SK-N-SH treated with all-trans-retinoic acid at 6 μM for 48 hours (cell line): ENCODE measurements around the gene MID1IP1.

Experiments used
- ARNTL ChIP-seq: fragments of 450-650 bp; formaldehyde crosslinking; IDR thresholded peaks from 2 replicates; pipeline ENCODE4 v1.5.0; 2020; ENCODE audit warnings: low read depth, mild to moderate bottlenecking, moderate library complexity, borderline replicate concordance
- CSDC2 ChIP-seq: fragments of 250-450 bp; sonication (Bioruptor Pico); IDR thresholded peaks from 2 replicates; pipeline ENCODE4 v1.5.0; 2020; ENCODE audit warnings: mild to moderate bottlenecking, moderate library complexity
- OSR1 ChIP-seq: fragments of 250-450 bp; sonication (Bioruptor Pico); IDR thresholded peaks from 2 replicates; pipeline ENCODE4 v1.8.0; 2022; ENCODE audit warnings: moderate library complexity, mild to moderate bottlenecking, inconsistent platforms
- RARB ChIP-seq: fragments of 250-450 bp; sonication (Bioruptor Pico); IDR thresholded peaks from 2 replicates; pipeline ENCODE4 v1.8.0; 2021; ENCODE audit warnings: mild to moderate bottlenecking, moderate library complexity
- SNAI2 ChIP-seq: fragments of 250-450 bp; sonication (Bioruptor Pico); IDR thresholded peaks from 2 replicates; pipeline ENCODE4 v1.5.0; 2020; ENCODE audit warnings: mild to moderate bottlenecking, moderate library complexity
- TCF4 ChIP-seq: fragments of 250-450 bp; sonication (Bioruptor Pico); IDR thresholded peaks from 2 replicates; pipeline ENCODE4 v1.8.0; 2021; ENCODE audit warnings: mild to moderate bottlenecking, moderate library complexity, borderline replicate concordance
- ZC3H10 ChIP-seq: fragments of 250-450 bp; sonication (Bioruptor Pico); IDR thresholded peaks from 2 replicates; pipeline ENCODE4 v1.5.1; 2021; ENCODE audit warnings: mild to moderate bottlenecking, moderate library complexity
- ZFP3 ChIP-seq: fragments of 250-450 bp; sonication (Bioruptor Pico); IDR thresholded peaks from 2 replicates; pipeline ENCODE4 v1.5.0; 2020; ENCODE audit warnings: mild to moderate bottlenecking, moderate library complexity
- ZFP30 ChIP-seq: fragments of 450-650 bp; formaldehyde crosslinking; IDR thresholded peaks from 2 replicates; pipeline ENCODE4 v1.5.0; 2022; ENCODE audit warnings: mild to moderate bottlenecking, moderate library complexity
- ZNF70 ChIP-seq: fragments of 450-650 bp; formaldehyde crosslinking; IDR thresholded peaks from 2 replicates; pipeline ENCODE4 v1.5.0; 2020; ENCODE audit warnings: mild to moderate bottlenecking, moderate library complexity
- ZNF8 ChIP-seq: fragments of 450-650 bp; formaldehyde crosslinking; IDR thresholded peaks from 2 replicates; pipeline ENCODE4 v1.5.0; 2020; ENCODE audit warnings: mild to moderate bottlenecking, moderate library complexity
- TF ChIP-seq, protein P1 (sequence below): fragments of 250-450 bp; sonication (Bioruptor Pico); IDR thresholded peaks from 2 replicates; pipeline ENCODE4 v1.5.1; 2020; ENCODE audit warnings: low read depth, mild to moderate bottlenecking, moderate library complexity
- TF ChIP-seq, protein P2 (sequence below): fragments of 250-450 bp; sonication (Bioruptor Pico); IDR thresholded peaks from 2 replicates; pipeline ENCODE4 v1.8.0; 2020; ENCODE audit warnings: mild to moderate bottlenecking, moderate library complexity, borderline replicate concordance
- TF ChIP-seq, protein P3 (sequence below): fragments of 250-450 bp; sonication (Bioruptor Pico); IDR thresholded peaks from 2 replicates; pipeline ENCODE4 v1.5.1; 2021; ENCODE audit warnings: mild to moderate bottlenecking, moderate library complexity

DNA sequence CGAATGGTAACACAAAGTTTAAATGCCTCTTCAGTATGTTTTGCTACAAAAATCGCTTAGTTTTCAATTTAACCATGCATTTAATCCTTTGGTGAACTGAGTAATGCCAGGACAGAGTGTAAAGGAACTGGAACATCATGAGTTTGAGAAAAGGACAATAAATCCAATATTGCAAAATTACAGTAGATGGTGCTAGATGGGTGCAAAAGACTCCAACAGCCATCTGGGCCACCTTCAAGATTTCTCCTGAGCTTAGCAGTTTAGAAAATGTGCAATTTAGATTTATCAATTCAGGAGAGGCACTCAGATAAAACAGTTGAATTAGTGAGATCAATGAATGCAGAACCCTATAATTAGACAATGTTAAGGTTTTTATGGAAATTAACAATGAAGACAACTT, 33.2 kb upstream of the MID1IP1 start:
- TF ChIP-seq ZFP3 (CRISPR knock-in tag): no peak
- no peak for TF ChIP-seq TCF4
- TF ChIP-seq ZFP30 (CRISPR knock-in tag): no peak
- TF ChIP-seq ARNTL (CRISPR knock-in tag): no peak
- TF ChIP-seq, protein P1, sequence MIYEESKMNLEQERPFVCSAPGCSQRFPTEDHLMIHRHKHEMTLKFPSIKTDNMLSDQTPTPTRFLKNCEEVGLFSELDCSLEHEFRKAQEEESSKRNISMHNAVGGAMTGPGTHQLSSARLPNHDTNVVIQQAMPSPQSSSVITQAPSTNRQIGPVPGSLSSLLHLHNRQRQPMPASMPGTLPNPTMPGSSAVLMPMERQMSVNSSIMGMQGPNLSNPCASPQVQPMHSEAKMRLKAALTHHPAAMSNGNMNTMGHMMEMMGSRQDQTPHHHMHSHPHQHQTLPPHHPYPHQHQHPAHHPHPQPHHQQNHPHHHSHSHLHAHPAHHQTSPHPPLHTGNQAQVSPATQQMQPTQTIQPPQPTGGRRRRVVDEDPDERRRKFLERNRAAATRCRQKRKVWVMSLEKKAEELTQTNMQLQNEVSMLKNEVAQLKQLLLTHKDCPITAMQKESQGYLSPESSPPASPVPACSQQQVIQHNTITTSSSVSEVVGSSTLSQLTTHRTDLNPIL: no peak
- no peak for TF ChIP-seq ZNF8
- no peak for TF ChIP-seq OSR1 (CRISPR knock-in tag)
- TF ChIP-seq CSDC2 (CRISPR knock-in tag): no peak
- TF ChIP-seq, protein P2, sequence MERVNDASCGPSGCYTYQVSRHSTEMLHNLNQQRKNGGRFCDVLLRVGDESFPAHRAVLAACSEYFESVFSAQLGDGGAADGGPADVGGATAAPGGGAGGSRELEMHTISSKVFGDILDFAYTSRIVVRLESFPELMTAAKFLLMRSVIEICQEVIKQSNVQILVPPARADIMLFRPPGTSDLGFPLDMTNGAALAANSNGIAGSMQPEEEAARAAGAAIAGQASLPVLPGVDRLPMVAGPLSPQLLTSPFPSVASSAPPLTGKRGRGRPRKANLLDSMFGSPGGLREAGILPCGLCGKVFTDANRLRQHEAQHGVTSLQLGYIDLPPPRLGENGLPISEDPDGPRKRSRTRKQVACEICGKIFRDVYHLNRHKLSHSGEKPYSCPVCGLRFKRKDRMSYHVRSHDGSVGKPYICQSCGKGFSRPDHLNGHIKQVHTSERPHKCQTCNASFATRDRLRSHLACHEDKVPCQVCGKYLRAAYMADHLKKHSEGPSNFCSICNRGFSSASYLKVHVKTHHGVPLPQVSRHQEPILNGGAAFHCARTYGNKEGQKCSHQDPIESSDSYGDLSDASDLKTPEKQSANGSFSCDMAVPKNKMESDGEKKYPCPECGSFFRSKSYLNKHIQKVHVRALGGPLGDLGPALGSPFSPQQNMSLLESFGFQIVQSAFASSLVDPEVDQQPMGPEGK: no peak
- no peak for TF ChIP-seq SNAI2 (CRISPR knock-in tag)
- TF ChIP-seq RARB (CRISPR knock-in tag): no peak
- TF ChIP-seq, protein P3, sequence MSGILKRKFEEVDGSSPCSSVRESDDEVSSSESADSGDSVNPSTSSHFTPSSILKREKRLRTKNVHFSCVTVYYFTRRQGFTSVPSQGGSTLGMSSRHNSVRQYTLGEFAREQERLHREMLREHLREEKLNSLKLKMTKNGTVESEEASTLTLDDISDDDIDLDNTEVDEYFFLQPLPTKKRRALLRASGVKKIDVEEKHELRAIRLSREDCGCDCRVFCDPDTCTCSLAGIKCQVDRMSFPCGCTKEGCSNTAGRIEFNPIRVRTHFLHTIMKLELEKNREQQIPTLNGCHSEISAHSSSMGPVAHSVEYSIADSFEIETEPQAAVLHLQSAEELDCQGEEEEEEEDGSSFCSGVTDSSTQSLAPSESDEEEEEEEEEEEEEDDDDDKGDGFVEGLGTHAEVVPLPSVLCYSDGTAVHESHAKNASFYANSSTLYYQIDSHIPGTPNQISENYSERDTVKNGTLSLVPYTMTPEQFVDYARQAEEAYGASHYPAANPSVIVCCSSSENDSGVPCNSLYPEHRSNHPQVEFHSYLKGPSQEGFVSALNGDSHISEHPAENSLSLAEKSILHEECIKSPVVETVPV: no peak
- TF ChIP-seq ZC3H10: no peak
- TF ChIP-seq ZNF70: no peak
